Naive thymus-derived CD4-positive, alpha-beta T cell (primary cell): ENCODE results near the gene SRGAP1. TPM values are rescaled to one million over a fixed set of nuclear protein-coding genes. Genes with fewer than 3 reads are reported as not detected.

Source experiments
- ATAC-seq: fragments of 150-1000 bp; cut with Tn5 transposase; 2 replicates; pipeline ENCODE4 v1.10.0; 2021; ENCODE audit warnings: mild to moderate bottlenecking, moderate library complexity
- CTCF ChIA-PET: fragments of 350-600 bp; sonication (Branson Sonifier 250); formaldehyde crosslinking; loops from one replicate; lab custom pipeline; 2021; ENCODE audit warnings: antibody characterized with exemption; lab: Charles Lee
- POLR2A ChIA-PET: fragments of 350-600 bp; sonication (Branson Sonifier 250); formaldehyde crosslinking; loops from one replicate; lab custom pipeline; 2021; ENCODE audit warnings: antibody characterized with exemption, inconsistent platforms; lab: Charles Lee
- DNase-seq, 9 donors: peaks; one replicate each; pipeline versions ENCODE4 v3.0.0 to v3.0.0-alpha.2; 2020 to 2022; ENCODE audit warnings: mixed read lengths in 1 of 9
- H3K27ac ChIP-seq: one replicate; pipeline ENCODE4 v1.7.0; 2013; ENCODE audit warnings: mild to moderate bottlenecking, low read depth, low read length, moderate library complexity
- H3K27me3 ChIP-seq, 2 donors: one replicate each; pipeline ENCODE4 v1.7.0; 2013; ENCODE audit warnings: low read length in 2 of 2, mild to moderate bottlenecking in 2 of 2, moderate library complexity in 2 of 2; ENCODE audit not compliant: control insufficient read depth in 2 of 2, insufficient read depth in 2 of 2
- H3K36me3 ChIP-seq, 3 experiments: 1 replicate in 2 of 3; 2 replicates in 1 of 3; pipeline ENCODE4 v1.7.0; 2013; ENCODE audit warnings: low read length in 3 of 3, mild to moderate bottlenecking in 3 of 3, moderate library complexity in 1 of 3; ENCODE audit not compliant: insufficient read depth in 3 of 3, control insufficient read depth in 2 of 3
- H3K4me1 ChIP-seq, 2 donors: one replicate each; pipeline ENCODE4 v1.7.0; 2013; ENCODE audit warnings: low read length in 2 of 2, mild to moderate bottlenecking in 2 of 2, moderate library complexity in 1 of 2; ENCODE audit not compliant: control insufficient read depth in 2 of 2, insufficient read depth in 2 of 2
- H3K4me3 ChIP-seq: 2 replicates; pipeline ENCODE4 v1.7.0; 2013; ENCODE audit warnings: mild to moderate bottlenecking, low read length
- H3K9me3 ChIP-seq, 3 experiments: 1 replicate in 2 of 3; 2 replicates in 1 of 3; pipeline ENCODE4 v1.7.0; 2013; ENCODE audit warnings: low read length in 3 of 3; ENCODE audit not compliant: control insufficient read depth in 2 of 3
- H3K27ac Mint-ChIP-seq, 9 donors: one replicate each; pipeline ENCODE4 v1.8.0; 2020 to 2022; ENCODE audit warnings: mixed read lengths in 9 of 9, mild to moderate bottlenecking in 8 of 9, moderate library complexity in 5 of 9, inconsistent platforms in 2 of 9
- H3K27me3 Mint-ChIP-seq, 5 donors: one replicate each; pipeline ENCODE4 v1.8.0; 2021 to 2022; ENCODE audit warnings: mixed read lengths in 5 of 5, mild to moderate bottlenecking in 1 of 5
- H3K36me3 Mint-ChIP-seq, 5 donors: one replicate each; pipeline ENCODE4 v1.8.0; 2020 to 2022; ENCODE audit warnings: mixed read lengths in 5 of 5, mild to moderate bottlenecking in 3 of 5, inconsistent platforms in 1 of 5
- H3K4me1 Mint-ChIP-seq, 7 donors: one replicate each; pipeline ENCODE4 v1.8.0; 2020 to 2022; ENCODE audit warnings: mixed read lengths in 7 of 7, mild to moderate bottlenecking in 3 of 7, inconsistent platforms in 1 of 7
- H3K4me3 Mint-ChIP-seq, 10 donors: one replicate each; pipeline ENCODE4 v1.8.0; 2020 to 2022; ENCODE audit warnings: mild to moderate bottlenecking in 10 of 10, mixed read lengths in 10 of 10, moderate library complexity in 6 of 10, inconsistent platforms in 2 of 10
- H3K9me3 Mint-ChIP-seq, 11 donors: one replicate each; pipeline ENCODE4 v1.8.0; 2020 to 2022; ENCODE audit warnings: mixed read lengths in 11 of 11, mild to moderate bottlenecking in 4 of 11, inconsistent platforms in 1 of 11, moderate library complexity in 1 of 11
- intact Hi-C, 2 donors: fragments of 100-400 bp; cut with micrococcal nuclease; formaldehyde crosslinking; loops; one replicate each; pipeline ENCODE4 v1.15.1; 2023
- polyA plus RNA-seq, 2 donors: library from polyadenylated mRNA; unstranded; fragments of 300-500 nt; fragmentation: Illumina TruSeq; gene quantifications; one replicate each; pipeline ENCODE4 v1.2.3, GENCODE V29; 2021
- total RNA-seq, 6 experiments: library from RNA in 5 of 6; stranded (reverse) in 5 of 6; gene quantifications; 1 replicate in 5 of 6; 2 replicates in 1 of 6; pipeline ENCODE4 v1.2.3 and lab custom pipeline; 2021 to 2026

Gene SRGAP1
- total and polyA plus RNA-seq, 7 experiments from 2014 or later: 0.01 to 0.47 (median 0.08) TPM

DNA sequence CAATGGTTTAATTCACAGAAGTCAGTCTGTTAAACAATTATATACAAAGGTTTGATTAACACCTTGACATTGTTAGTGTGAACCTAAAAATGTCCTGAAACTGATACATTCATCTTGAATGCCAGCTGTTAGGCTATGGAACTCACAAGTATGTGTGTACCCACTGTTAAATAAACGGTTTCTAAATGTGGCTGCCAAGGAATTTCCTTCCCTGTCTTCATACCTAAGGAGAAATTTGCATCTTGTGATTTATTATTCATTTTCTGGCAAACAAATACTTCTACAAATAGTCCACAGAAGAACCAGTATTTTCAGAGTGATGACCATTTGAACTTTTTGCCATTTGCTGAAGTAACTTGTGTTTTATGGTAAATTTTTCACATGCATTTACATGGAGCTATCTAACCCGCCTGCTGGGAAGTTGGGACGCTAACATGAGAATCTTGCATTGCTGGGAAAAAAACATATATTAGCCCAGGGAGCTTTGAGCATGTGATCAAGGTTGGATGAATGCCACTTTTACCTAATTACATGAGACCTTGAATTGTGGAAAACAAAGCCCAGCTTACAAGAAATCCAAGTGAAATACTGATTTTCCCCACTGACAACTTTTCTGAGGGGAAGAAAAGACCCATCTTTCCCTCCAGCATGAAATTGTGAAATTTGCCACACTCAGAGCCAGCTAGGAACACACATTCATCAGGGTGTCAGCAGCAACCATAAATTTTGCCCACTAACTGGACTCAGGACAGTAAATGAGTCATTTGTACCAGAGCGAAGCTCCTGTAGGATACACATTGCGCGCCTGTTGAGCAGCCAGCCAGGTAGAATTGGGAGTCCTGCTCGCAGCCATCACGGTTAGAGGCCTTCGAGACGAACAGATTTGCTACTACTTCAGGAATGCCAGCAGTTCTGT, 259.6 kb downstream of the SRGAP1 start:
- Mint-ChIP-seq H3K27me3 (peaks cover 14 to 32% (median 25%) of the 10 kb centered on the region in 5 donors), H3K36me3 (no peaks in the 10 kb centered on the region), H3K4me3 (no peak overlapping the region), H3K4me1 (no peaks in the 10 kb centered on the region), H3K9me3 (peaks cover 0 to 2% (median 0%) of the 10 kb centered on the region in 11 donors), H3K27ac (no peak overlapping the region)
- DNase-seq: no peak
- intact Hi-C loops: no loop called here
- ChIA-PET POLR2A (no interaction called here), CTCF (no interaction called here)
- Histone ChIP-seq H3K36me3 (no peaks in the 10 kb centered on the region), H3K9me3 (no peaks in the 10 kb centered on the region), H3K4me3 (no peak overlapping the region), H3K27me3 (no peaks in the 10 kb centered on the region), H3K27ac (no peak overlapping the region), H3K4me1 (no peaks in the 10 kb centered on the region)
- ATAC-seq: no peak

GRCh38 chr12:64105026-64105425, 260.5 kb downstream of the SRGAP1 start:
- Mint-ChIP-seq H3K36me3 (no peaks in the 10 kb centered on the region), H3K27ac (no peak overlapping the region), H3K9me3 (peaks cover 0 to 2% (median 0%) of the 10 kb centered on the region in 11 donors), H3K4me1 (no peaks in the 10 kb centered on the region), H3K4me3 (no peak overlapping the region), H3K27me3 (peaks cover 14 to 32% (median 25%) of the 10 kb centered on the region in 5 donors)
- no peak for DNase-seq
- no peaks in the 10 kb centered on the region for H3K36me3 ChIP-seq
- no peak overlapping the region for H3K4me3 ChIP-seq
- no peaks in the 10 kb centered on the region for H3K4me1 ChIP-seq
- intact Hi-C loops: no loop called here
- H3K9me3 ChIP-seq: no peaks in the 10 kb centered on the region
- H3K27me3 ChIP-seq: no peaks in the 10 kb centered on the region
- H3K27ac ChIP-seq: no peak overlapping the region
- no peak for ATAC-seq
- CTCF ChIA-PET: no interaction called here
- POLR2A ChIA-PET: no interaction called here

- no peaks in the 10 kb centered on the region for H3K9me3 ChIP-seq
- ChIA-PET CTCF (interaction anchor here (0.6 kb wide), 1 partner anchor 846 kb away, joined by 3 read pairs; no protein-coding TSS in a partner anchor), POLR2A (no interaction called here)
- Mint-ChIP-seq H3K27ac (no peak overlapping the region), H3K27me3 (peaks cover 9 to 20% (median 16%) of the 10 kb centered on the region in 5 donors), H3K4me3 (no peak overlapping the region), H3K9me3 (peaks cover 0 to 4% (median 0%) of the 10 kb centered on the region in 11 donors), H3K36me3 (no peaks in the 10 kb centered on the region), H3K4me1 (no peaks in the 10 kb centered on the region)
- no peak for ATAC-seq
- no peaks in the 10 kb centered on the region for H3K36me3 ChIP-seq
- no peak overlapping the region for H3K4me3 ChIP-seq
- no peaks in the 10 kb centered on the region for H3K4me1 ChIP-seq
- intact Hi-C loops: no loop called here
- no peak overlapping the region for H3K27ac ChIP-seq
- H3K27me3 ChIP-seq: no peaks in the 10 kb centered on the region
- no peak for DNase-seq
These were observed 263.3 kb downstream of the SRGAP1 start for GRCh38 chr12:64107776-64108175.

DNA sequence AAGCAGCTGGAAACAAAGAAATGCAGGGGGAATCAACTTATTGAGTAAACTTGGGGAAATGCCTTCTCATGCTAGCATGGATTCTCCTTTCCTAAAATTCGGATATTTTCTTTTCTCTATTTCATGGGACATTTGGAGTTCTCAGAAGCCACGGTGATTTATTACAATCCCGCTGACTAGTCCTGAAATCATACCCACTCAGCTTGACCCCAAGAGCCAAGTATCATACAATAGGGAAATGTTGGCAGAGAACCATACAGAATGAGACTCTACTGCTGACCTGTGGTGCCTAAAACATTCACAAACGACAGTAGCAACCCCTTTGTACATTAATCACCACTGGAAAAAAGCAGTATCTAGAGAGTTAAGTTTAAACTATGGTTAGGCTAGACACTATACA, 265.2 kb downstream of the SRGAP1 start:
- Histone ChIP-seq H3K36me3 (no peaks in the 10 kb centered on the region), H3K27ac (no peak overlapping the region), H3K27me3 (no peaks in the 10 kb centered on the region), H3K4me1 (no peaks in the 10 kb centered on the region), H3K9me3 (no peaks in the 10 kb centered on the region), H3K4me3 (no peak overlapping the region)
- POLR2A ChIA-PET: no interaction called here
- Mint-ChIP-seq H3K4me3 (no peak overlapping the region), H3K27me3 (peaks cover 9 to 20% (median 16%) of the 10 kb centered on the region in 5 donors), H3K9me3 (peaks cover 0 to 5% (median 0%) of the 10 kb centered on the region in 11 donors), H3K27ac (no peak overlapping the region), H3K4me1 (no peaks in the 10 kb centered on the region), H3K36me3 (no peaks in the 10 kb centered on the region)
- intact Hi-C loops: no loop called here
- CTCF ChIA-PET: no interaction called here
- DNase-seq (no peak), ATAC-seq (no peak)

DNA sequence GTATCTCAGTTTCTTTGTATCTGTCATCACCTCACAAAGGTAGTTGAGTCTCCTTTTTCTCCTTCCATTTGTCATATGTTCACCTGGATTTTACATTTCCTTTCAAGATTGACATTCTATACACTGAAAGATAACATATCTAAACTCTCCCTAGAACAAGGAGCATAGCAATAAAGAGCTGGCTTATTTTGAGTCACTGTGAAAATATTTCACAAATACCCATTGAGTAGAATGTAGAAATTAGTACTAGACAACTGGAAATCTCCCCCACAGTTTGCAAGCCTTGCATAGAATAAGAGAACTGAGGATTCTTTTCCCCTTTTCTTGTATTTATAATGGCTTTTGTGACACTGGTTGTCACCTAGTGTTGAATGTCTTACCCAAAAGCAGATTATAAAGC, 266.4 kb downstream of the SRGAP1 start:
- no peaks in the 10 kb centered on the region for H3K4me1 Mint-ChIP-seq
- Histone ChIP-seq H3K27me3 (no peaks in the 10 kb centered on the region), H3K4me3 (no peak overlapping the region), H3K27ac (no peak overlapping the region), H3K9me3 (no peaks in the 10 kb centered on the region), H3K4me1 (no peaks in the 10 kb centered on the region), H3K36me3 (no peaks in the 10 kb centered on the region)
- peaks cover 7 to 20% (median 16%) of the 10 kb centered on the region in 5 donors for H3K27me3 Mint-ChIP-seq
- POLR2A ChIA-PET: no interaction called here
- peaks cover 0 to 6% (median 2%) of the 10 kb centered on the region in 11 donors for H3K9me3 Mint-ChIP-seq
- intact Hi-C loops: no loop called here
- ATAC-seq (no peak), DNase-seq (no peak)
- CTCF ChIA-PET: no interaction called here
- H3K27ac Mint-ChIP-seq: no peak overlapping the region
- H3K36me3 Mint-ChIP-seq: no peaks in the 10 kb centered on the region
- H3K4me3 Mint-ChIP-seq: no peak overlapping the region

GRCh38 chr12:64116969-64117368, 272.5 kb downstream of the SRGAP1 start:
- no peaks in the 10 kb centered on the region for H3K4me1 ChIP-seq
- H3K27me3 ChIP-seq: peaks cover 0 to 3% of the 10 kb centered on the region in 2 donors
- Mint-ChIP-seq H3K4me1 (no peaks in the 10 kb centered on the region), H3K27ac (no peak overlapping the region), H3K36me3 (no peaks in the 10 kb centered on the region), H3K9me3 (peaks cover 0 to 5% (median 2%) of the 10 kb centered on the region in 11 donors), H3K4me3 (no peak overlapping the region), H3K27me3 (peaks cover 5 to 25% (median 21%) of the 10 kb centered on the region in 5 donors)
- no peaks in the 10 kb centered on the region for H3K36me3 ChIP-seq
- POLR2A ChIA-PET: no interaction called here
- intact Hi-C loops: no loop called here
- no peak for ATAC-seq
- H3K9me3 ChIP-seq: no peaks in the 10 kb centered on the region
- no peak overlapping the region for H3K4me3 ChIP-seq
- DNase-seq: no peak
- CTCF ChIA-PET: no interaction called here
- H3K27ac ChIP-seq: no peak overlapping the region
